Measurements from ENCODE around the gene CDC42SE2. TPM values are rescaled to one million over a fixed set of nuclear protein-coding genes. Genes with fewer than 3 reads are reported as not detected.

CDC42SE2 gene
- total RNA-seq, 1 experiment from 2014 or later, result 23.2 TPM

GRCh38 chr5:131364507-131365050 is 100.7 kb downstream of the CDC42SE2 start:
- Histone ChIP-seq H2BK15ac (ENCODE audit: low read depth, low read length) (no peak overlapping the region), H4K91ac (ENCODE audit: insufficient read length, low read depth, low read length) (no peak overlapping the region), H3K23ac (ENCODE audit: insufficient read length, low read depth, low read length) (no peak overlapping the region), H3K23me2 (ENCODE audit: insufficient read length, low read depth, low read length, poor library complexity, severe bottlenecking) (no peaks in the 10 kb centered on the region), H3T11ph (ENCODE audit: low read length) (no peak overlapping the region), H2BK5ac (ENCODE audit: insufficient read length, low read length) (no peak overlapping the region), H3K9me3 (ENCODE audit: control insufficient read depth, low read depth, low read length) (no peaks in the 10 kb centered on the region), H3K79me1 (ENCODE audit: insufficient read depth, low read depth, low read length, poor library complexity, severe bottlenecking) (peaks cover 3% of the 10 kb centered on the region), H2AFZ (ENCODE audit: low read length) (no peak overlapping the region), H2BK12ac (ENCODE audit: insufficient read length, low read depth, low read length) (no peak overlapping the region), H3K79me2 (ENCODE audit: insufficient read depth, low read length) (no peaks in the 10 kb centered on the region; the same call in 1 of the 2 replicates), H4K8ac (replicated peaks; ENCODE audit: insufficient read length, low read depth, low read length) (no peak overlapping the region), H2BK20ac (ENCODE audit: low read depth, low read length, poor library complexity, severe bottlenecking) (no peak overlapping the region), H3K14ac (ENCODE audit: insufficient read depth, low read length) (no peak overlapping the region), H2BK120ac (ENCODE audit: low read depth, low read length, poor library complexity, severe bottlenecking) (no peak overlapping the region), H3K4ac (ENCODE audit: low read depth, low read length) (no peak overlapping the region), H3K27ac (ENCODE audit: insufficient read length, low read depth, low read length) (no peak overlapping the region), H3K56ac (ENCODE audit: insufficient read length, low read depth, low read length) (no peak overlapping the region), H3K27me3 (ENCODE audit: insufficient read depth, low read length) (no peaks in the 10 kb centered on the region), H3K9ac (ENCODE audit: extremely low read depth, insufficient read length, low read length) (no peak overlapping the region), H2AK5ac (ENCODE audit: insufficient read length, low read length) (no peak overlapping the region), H3K4me2 (ENCODE audit: insufficient read depth, insufficient read length, low read length) (no peak overlapping the region), H4K20me1 (ENCODE audit: control insufficient read depth, insufficient read depth, insufficient read length) (no peaks in the 10 kb centered on the region), H4K5ac (ENCODE audit: insufficient read length, low read depth, low read length) (no peak overlapping the region), H3K4me1 (ENCODE audit: insufficient read depth, low read length) (no peaks in the 10 kb centered on the region; the same call in 1 of the 2 replicates), H3K18ac (ENCODE audit: insufficient read length, low read depth, low read length) (no peak overlapping the region)
- no peak for DNase-seq
- H3K27ac Mint-ChIP-seq, result no peak overlapping the region; a peak in 1 of 7 replicates
- no peak overlapping the region for H3K4me3 Mint-ChIP-seq
- peaks cover 7 to 10% of the 10 kb centered on the region in 2 experiments for H3K4me1 Mint-ChIP-seq
- no peaks in the 10 kb centered on the region for H3K9me3 Mint-ChIP-seq
- peaks cover 2 to 10% (median 2%) of the 10 kb centered on the region in 3 experiments; a peak in 6 of 7 replicates for H3K36me3 Mint-ChIP-seq (ENCODE audit: insufficient read depth in 1 of 3, low read depth in 3 of 3)
- no peak for TF ChIP-seq CTCF (conservative IDR thresholded peaks at IDR 0.05)
- no peaks in the 10 kb centered on the region for H3K27me3 Mint-ChIP-seq (ENCODE audit: low read depth)
- no CpG with 5 or more reads among the region's 1 CpG for WGBS (ENCODE audit: extremely low coverage, insufficient read length, low lambda C conversion rate)
